ENCODE data around the gene CYP4F22. TPM values are rescaled to one million over a fixed set of nuclear protein-coding genes. Genes with fewer than 3 reads are reported as not detected.
"Not testable (repeated sequence)": the region's sequence is repeated elsewhere in the genome, so short reads cannot be mapped to it uniquely, and the experiment has no call there.

Gene CYP4F22
- polyA plus RNA-seq, 3 donors = 0.08 to 1.1 (median 0.33) TPM

- H3K27me3 ChIP-seq (ENCODE audit: control insufficient read depth in 2 of 2, insufficient read depth in 2 of 2, low read length in 2 of 2); H3K9me3 ChIP-seq (replicated peaks in 1 of 2; ENCODE audit: control insufficient read depth in 1 of 2, insufficient read depth in 1 of 2, low read length in 2 of 2); H3K4me1 Mint-ChIP-seq; H3K4me2 ChIP-seq (replicated peaks; ENCODE audit: extremely low read depth, low read length, poor library complexity, severe bottlenecking); H3K9ac ChIP-seq (ENCODE audit: insufficient read depth, low read length, poor library complexity, severe bottlenecking); H3K27ac Mint-ChIP-seq; H2AFZ ChIP-seq (ENCODE audit: insufficient read depth, low read depth, low read length, poor library complexity, severe bottlenecking); H3K9me3 Mint-ChIP-seq; H4K20me1 ChIP-seq (ENCODE audit: insufficient read depth, low read length); H3K36me3 Mint-ChIP-seq; H3K27me3 Mint-ChIP-seq (ENCODE audit: low read depth in 3 of 3); H3K4me3 ChIP-seq (replicated peaks in 1 of 3; ENCODE audit: low read depth in 2 of 3, low read length in 3 of 3); H3K4me1 ChIP-seq (ENCODE audit: control insufficient read depth in 1 of 2, insufficient read depth in 2 of 2, low read length in 2 of 2); intact Hi-C loops (cut with micrococcal nuclease); H3K79me2 ChIP-seq (ENCODE audit: insufficient read depth, low read length); H3K27ac ChIP-seq (ENCODE audit: low read depth in 1 of 2, low read length in 2 of 2); DNase-seq; H3K36me3 ChIP-seq (replicated peaks in 1 of 2; ENCODE audit: control insufficient read depth in 1 of 2, insufficient read depth in 2 of 2, low read length in 2 of 2); H3K4me3 Mint-ChIP-seq: not testable (repeated sequence)
- 95% methylated on average over 5 of the region's 5 CpGs for WGBS (ENCODE audit: insufficient coverage)
Measured at GRCh38 chr19:15485768-15486167, 22.6 kb upstream of the CYP4F22 start.

GRCh38 chr19:15487038-15487437 lies 21.3 kb upstream of the CYP4F22 start:
- no peaks in the 10 kb centered on the region for H3K36me3 ChIP-seq (replicated peaks in 1 of 2; ENCODE audit: control insufficient read depth in 1 of 2, insufficient read depth in 2 of 2, low read length in 2 of 2)
- peaks cover 3 to 9% (median 6%) of the 10 kb centered on the region in 7 donors for H3K9me3 Mint-ChIP-seq
- H3K9me3 ChIP-seq (replicated peaks in 1 of 2; ENCODE audit: control insufficient read depth in 1 of 2, insufficient read depth in 1 of 2, low read length in 2 of 2) = peaks cover 0 to 3% of the 10 kb centered on the region in 2 donors
- no peaks in the 10 kb centered on the region for H3K36me3 Mint-ChIP-seq
- no peaks in the 10 kb centered on the region for H4K20me1 ChIP-seq (ENCODE audit: insufficient read depth, low read length)
- no peak overlapping the region for H3K4me3 ChIP-seq (replicated peaks in 1 of 3; ENCODE audit: low read depth in 2 of 3, low read length in 3 of 3)
- H3K4me3 Mint-ChIP-seq = no peak overlapping the region
- no peaks in the 10 kb centered on the region for H3K4me1 Mint-ChIP-seq
- no peak overlapping the region for H3K27ac ChIP-seq (ENCODE audit: low read depth in 1 of 2, low read length in 2 of 2)
- DNase-seq = no peak
- no peak overlapping the region for H3K9ac ChIP-seq (ENCODE audit: insufficient read depth, low read length, poor library complexity, severe bottlenecking)
- no peak for TF ChIP-seq CTCF (IDR thresholded peaks at IDR 0.05)
- H3K79me2 ChIP-seq (ENCODE audit: insufficient read depth, low read length) = no peaks in the 10 kb centered on the region
- intact Hi-C loops (cut with micrococcal nuclease) = no loop called here
- H3K27me3 ChIP-seq (ENCODE audit: control insufficient read depth in 2 of 2, insufficient read depth in 2 of 2, low read length in 2 of 2) = no peaks in the 10 kb centered on the region
- no peaks in the 10 kb centered on the region for H3K4me1 ChIP-seq (ENCODE audit: control insufficient read depth in 1 of 2, insufficient read depth in 2 of 2, low read length in 2 of 2)
- no peak overlapping the region for H2AFZ ChIP-seq (ENCODE audit: insufficient read depth, low read depth, low read length, poor library complexity, severe bottlenecking)
- peaks cover 0 to 6% (median 0%) of the 10 kb centered on the region in 3 donors for H3K27me3 Mint-ChIP-seq (ENCODE audit: low read depth in 3 of 3)
- H3K4me2 ChIP-seq (replicated peaks; ENCODE audit: extremely low read depth, low read length, poor library complexity, severe bottlenecking) = no peak overlapping the region
- no peak overlapping the region for H3K27ac Mint-ChIP-seq
- 82% methylated on average over 2 of the region's 4 CpGs for WGBS (ENCODE audit: insufficient coverage)

Data from CD14-positive monocyte (primary cell).